Keratinocyte (primary cell): ENCODE data around the gene CCND1. TPM values are rescaled to one million over a fixed set of nuclear protein-coding genes. Genes with fewer than 3 reads are reported as not detected.

Experiments used
- DNase-seq: peaks from one replicate; pipeline ENCODE4 v3.0.0-alpha.2; 2011; ENCODE audit warnings: low read depth, missing footprints, low spot score
- FAIRE-seq: peaks from 2 replicates; lab custom pipeline; 2011; peaks lifted over from hg19 to GRCh38; lab: Jason Lieb, UNC
- H2AFZ ChIP-seq: 2 replicates; pipeline ENCODE4 v1.6.0; 2012; ENCODE audit warnings: low read length, control low read depth, inconsistent platforms; ENCODE audit not compliant: control insufficient read depth
- H3K27ac ChIP-seq: 2 replicates; pipeline ENCODE4 v1.5.1; 2011; ENCODE audit warnings: low read length; ENCODE audit not compliant: control insufficient read depth, insufficient read depth
- H3K27me3 ChIP-seq: 3 replicates; pipeline ENCODE4 v1.6.0; 2011; ENCODE audit warnings: low read length; ENCODE audit not compliant: control insufficient read depth, insufficient read depth; ENCODE audit errors: extremely low read depth
- H3K36me3 ChIP-seq, 2 experiments: 2 replicates in 1 of 2; 3 replicates in 1 of 2; pipeline ENCODE4 v1.5.1; 2011; ENCODE audit warnings: low read length in 2 of 2, mild to moderate bottlenecking in 1 of 2; ENCODE audit not compliant: control insufficient read depth in 2 of 2, insufficient read depth in 2 of 2; ENCODE audit errors: extremely low read depth in 1 of 2
- H3K4me1 ChIP-seq: 3 replicates; pipeline ENCODE4 v1.5.1; 2011; ENCODE audit warnings: low read length; ENCODE audit not compliant: control insufficient read depth, insufficient read depth; ENCODE audit errors: extremely low read depth
- H3K4me2 ChIP-seq: 3 replicates; pipeline ENCODE4 v1.6.0; 2011; ENCODE audit warnings: low read depth, low read length; ENCODE audit not compliant: control insufficient read depth, insufficient read depth; ENCODE audit errors: extremely low read depth
- H3K4me3 ChIP-seq, 3 experiments: fragments of 200-600 bp in 1 of 3; sonication (generic) in 1 of 3; 2 replicates in 2 of 3; 3 replicates in 1 of 3; pipeline ENCODE4 v1.5.1; 2011 to 2016; ENCODE audit warnings: low read length in 3 of 3, mild to moderate bottlenecking in 3 of 3, control low read depth in 2 of 3, inconsistent platforms in 1 of 3, low read depth in 1 of 3, mixed read lengths in 1 of 3, mixed run types in 1 of 3, moderate library complexity in 1 of 3; ENCODE audit not compliant: control insufficient read depth in 2 of 3, insufficient read depth in 2 of 3; ENCODE audit errors: extremely low read depth in 1 of 3
- H3K79me2 ChIP-seq: 2 replicates; pipeline ENCODE4 v1.6.0; 2012; ENCODE audit warnings: low read length; ENCODE audit not compliant: control insufficient read depth, insufficient read depth
- H3K9ac ChIP-seq: 3 replicates; pipeline ENCODE4 v1.6.0; 2011; ENCODE audit warnings: low read length; ENCODE audit not compliant: control insufficient read depth, insufficient read depth; ENCODE audit errors: extremely low read depth
- H3K9me1 ChIP-seq: 3 replicates; pipeline ENCODE4 v1.6.0; 2011; ENCODE audit warnings: low read length; ENCODE audit not compliant: control insufficient read depth, insufficient read depth; ENCODE audit errors: extremely low read depth
- H3K9me3 ChIP-seq: 2 replicates; pipeline ENCODE4 v1.5.1; 2012; ENCODE audit warnings: low read depth, low read length; ENCODE audit not compliant: control insufficient read depth
- H4K20me1 ChIP-seq: 3 replicates; pipeline ENCODE4 v1.6.0; 2011; ENCODE audit warnings: low read length; ENCODE audit not compliant: control insufficient read depth, insufficient read depth; ENCODE audit errors: extremely low read depth
- EZH2 ChIP-seq: IDR thresholded peaks from one replicate; pipeline ENCODE4 v1.6.1; 2012; ENCODE audit warnings: inconsistent platforms, mild to moderate bottlenecking, low read length, moderate library complexity
- dilution Hi-C: fragments of 300-500 bp; cut with MboI; formaldehyde crosslinking; loops from one replicate; pipeline ENCODE4 v1.7.0; 2020; ENCODE audit warnings: low sequenced_read_pairs; ENCODE audit not compliant: extremely low pct_ligation_motif_present
- polyA plus RNA-seq, 5 experiments: library from polyadenylated mRNA; depleted of rRNA in 3 of 5; stranded (reverse) in 3 of 5; stranded (forward) in 1 of 5; unstranded in 1 of 5; fragments of >200 nt; gene quantifications; 1 replicate in 1 of 5; 2 replicates in 3 of 5; 3 replicates in 1 of 5; pipeline versions ENCODE4 v1.2.1 to v1.2.3, GENCODE V29; 2011 to 2012; ENCODE audit warnings: missing spikeins in 2 of 5, low read depth in 1 of 5, low replicate concordance in 1 of 5
- TF ChIP-seq, protein P1 (sequence below), 3 experiments: IDR thresholded peaks in 1 of 3; conservative IDR thresholded peaks in 1 of 3; optimal IDR thresholded peaks in 1 of 3; 2 replicates in 2 of 3; 3 replicates in 1 of 3; pipeline versions ENCODE3 to v1.5.1; 2011; ENCODE audit warnings: low read length in 3 of 3, mild to moderate bottlenecking in 3 of 3, moderate library complexity in 2 of 3, control low read depth in 1 of 3, inconsistent platforms in 1 of 3; ENCODE audit not compliant: insufficient read depth in 2 of 3; ENCODE audit errors: extremely low read depth in 1 of 3

CCND1 gene
- polyA plus RNA-seq, 1 donor (not counting 4 experiments of a cell fraction or from before 2014, with no cell fraction given), result 124 TPM

DNA sequence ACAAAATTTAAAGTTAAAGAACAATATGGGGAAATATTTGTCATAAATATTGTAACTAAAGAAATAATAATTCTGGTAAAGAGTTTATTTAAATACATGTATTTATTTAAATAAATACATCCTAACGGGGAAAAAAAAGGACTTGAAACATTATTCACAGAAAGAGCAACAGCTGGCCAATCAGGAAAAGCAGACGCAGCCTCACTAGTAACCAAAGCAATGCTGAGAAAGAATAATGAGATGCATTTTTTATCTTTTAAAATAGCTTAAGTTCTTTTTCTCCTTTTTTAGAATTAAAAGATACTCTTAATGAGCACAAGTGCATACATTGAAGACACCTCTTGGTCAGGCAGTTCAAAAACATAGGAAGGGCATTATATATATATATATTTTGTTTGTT, 36.8 kb downstream of the CCND1 start:
- Histone ChIP-seq H3K9ac (no peak overlapping the region), H3K36me3 (peaks cover 0 to 2% of the 10 kb centered on the region in 2 experiments)
- FAIRE-seq, result no peak

DNA sequence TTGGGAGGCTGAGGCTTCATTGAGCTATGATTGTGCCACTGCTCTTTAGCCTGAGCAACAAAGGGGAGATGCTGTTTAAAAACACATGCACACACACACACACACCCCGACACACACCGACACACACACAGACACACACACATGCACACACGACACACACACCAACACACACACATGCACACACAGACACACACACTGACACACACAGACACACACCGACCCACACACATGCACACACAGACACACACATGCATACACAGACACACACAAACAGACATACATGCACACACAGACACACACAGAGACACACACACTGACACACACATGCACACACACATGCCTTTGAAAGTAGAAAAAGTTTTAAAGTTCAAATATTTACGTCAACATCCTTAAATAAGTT, 39.7 kb downstream of the CCND1 start:
- Histone ChIP-seq H3K9me1 (no peaks in the 10 kb centered on the region), H3K4me2 (no peak overlapping the region), H3K4me1 (peaks cover 2% of the 10 kb centered on the region), H3K27me3 (no peaks in the 10 kb centered on the region), H3K4me3 (no peak overlapping the region), H4K20me1 (no peaks in the 10 kb centered on the region), H3K9me3 (no peaks in the 10 kb centered on the region), H3K27ac (no peak overlapping the region), H3K79me2 (no peaks in the 10 kb centered on the region), H3K36me3 (no peaks in the 10 kb centered on the region), H3K9ac (no peak overlapping the region), H2AFZ (no peak overlapping the region)
- dilution Hi-C loops, result no loop called here
- DNase-seq, result no peak
- FAIRE-seq, result no peak
- TF ChIP-seq EZH2, result no peak
- TF ChIP-seq, protein P1, sequence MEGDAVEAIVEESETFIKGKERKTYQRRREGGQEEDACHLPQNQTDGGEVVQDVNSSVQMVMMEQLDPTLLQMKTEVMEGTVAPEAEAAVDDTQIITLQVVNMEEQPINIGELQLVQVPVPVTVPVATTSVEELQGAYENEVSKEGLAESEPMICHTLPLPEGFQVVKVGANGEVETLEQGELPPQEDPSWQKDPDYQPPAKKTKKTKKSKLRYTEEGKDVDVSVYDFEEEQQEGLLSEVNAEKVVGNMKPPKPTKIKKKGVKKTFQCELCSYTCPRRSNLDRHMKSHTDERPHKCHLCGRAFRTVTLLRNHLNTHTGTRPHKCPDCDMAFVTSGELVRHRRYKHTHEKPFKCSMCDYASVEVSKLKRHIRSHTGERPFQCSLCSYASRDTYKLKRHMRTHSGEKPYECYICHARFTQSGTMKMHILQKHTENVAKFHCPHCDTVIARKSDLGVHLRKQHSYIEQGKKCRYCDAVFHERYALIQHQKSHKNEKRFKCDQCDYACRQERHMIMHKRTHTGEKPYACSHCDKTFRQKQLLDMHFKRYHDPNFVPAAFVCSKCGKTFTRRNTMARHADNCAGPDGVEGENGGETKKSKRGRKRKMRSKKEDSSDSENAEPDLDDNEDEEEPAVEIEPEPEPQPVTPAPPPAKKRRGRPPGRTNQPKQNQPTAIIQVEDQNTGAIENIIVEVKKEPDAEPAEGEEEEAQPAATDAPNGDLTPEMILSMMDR (optimal IDR thresholded peaks at IDR 0.05 in 1 of 3, IDR thresholded peaks at IDR 0.05 in 1 of 3, conservative IDR thresholded peaks at IDR 0.05 in 1 of 3; ENCODE audit: extremely low read depth in 1 of 3, insufficient read depth in 2 of 3, low read length in 3 of 3), result no peak

More for the DNA sequence above, 36.8 kb downstream of the CCND1 start:
- Histone ChIP-seq H3K4me2 (no peak overlapping the region), H3K9me3 (no peaks in the 10 kb centered on the region), H4K20me1 (no peaks in the 10 kb centered on the region), H3K9me1 (no peaks in the 10 kb centered on the region), H3K4me1 (peaks cover 6% of the 10 kb centered on the region), H3K4me3 (no peak overlapping the region), H3K27ac (no peak overlapping the region), H2AFZ (no peak overlapping the region), H3K27me3 (no peaks in the 10 kb centered on the region), H3K79me2 (peaks cover 24% of the 10 kb centered on the region)
- no peak for DNase-seq
- dilution Hi-C loops, result no loop called here
- TF ChIP-seq EZH2, result no peak

DNA sequence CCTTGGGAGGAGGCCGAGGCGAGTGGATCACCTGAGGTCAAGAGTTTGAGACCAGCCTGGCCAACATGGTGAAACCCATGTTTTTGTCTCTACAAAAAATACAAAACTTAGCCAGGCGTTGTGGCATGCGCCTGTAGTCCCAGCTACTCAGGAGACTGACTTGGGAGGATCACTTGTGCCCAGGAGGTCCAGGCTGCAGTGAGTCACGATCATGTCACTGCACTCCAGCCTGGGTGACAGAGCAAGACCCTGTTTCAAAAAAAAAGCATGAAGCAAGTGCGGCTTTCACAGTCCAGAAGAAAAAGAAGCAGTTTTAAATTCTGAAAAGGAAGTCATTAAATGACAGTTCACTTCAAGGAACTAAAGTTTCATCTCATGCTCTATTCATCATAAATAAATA, 41.3 kb downstream of the CCND1 start:
- Histone ChIP-seq H3K36me3 (no peaks in the 10 kb centered on the region), H3K9me3 (no peaks in the 10 kb centered on the region), H3K9me1 (no peaks in the 10 kb centered on the region), H2AFZ (no peak overlapping the region), H4K20me1 (no peaks in the 10 kb centered on the region), H3K27ac (no peak overlapping the region), H3K79me2 (no peaks in the 10 kb centered on the region), H3K4me3 (no peak overlapping the region), H3K27me3 (no peaks in the 10 kb centered on the region), H3K9ac (no peak overlapping the region), H3K4me2 (no peak overlapping the region), H3K4me1 (peaks cover 2% of the 10 kb centered on the region)
- DNase-seq, result no peak
- no peak for TF ChIP-seq EZH2
- dilution Hi-C loops, result no loop called here
- FAIRE-seq, result no peak
